ENCODE measurements around the gene NECAB2. TPM values are rescaled to one million over a fixed set of nuclear protein-coding genes. Genes with fewer than 3 reads are reported as not detected.

Gene NECAB2
- total RNA-seq, 4 donors from 2014 or later, result 1.1 TPM; not detected in 3

DNA sequence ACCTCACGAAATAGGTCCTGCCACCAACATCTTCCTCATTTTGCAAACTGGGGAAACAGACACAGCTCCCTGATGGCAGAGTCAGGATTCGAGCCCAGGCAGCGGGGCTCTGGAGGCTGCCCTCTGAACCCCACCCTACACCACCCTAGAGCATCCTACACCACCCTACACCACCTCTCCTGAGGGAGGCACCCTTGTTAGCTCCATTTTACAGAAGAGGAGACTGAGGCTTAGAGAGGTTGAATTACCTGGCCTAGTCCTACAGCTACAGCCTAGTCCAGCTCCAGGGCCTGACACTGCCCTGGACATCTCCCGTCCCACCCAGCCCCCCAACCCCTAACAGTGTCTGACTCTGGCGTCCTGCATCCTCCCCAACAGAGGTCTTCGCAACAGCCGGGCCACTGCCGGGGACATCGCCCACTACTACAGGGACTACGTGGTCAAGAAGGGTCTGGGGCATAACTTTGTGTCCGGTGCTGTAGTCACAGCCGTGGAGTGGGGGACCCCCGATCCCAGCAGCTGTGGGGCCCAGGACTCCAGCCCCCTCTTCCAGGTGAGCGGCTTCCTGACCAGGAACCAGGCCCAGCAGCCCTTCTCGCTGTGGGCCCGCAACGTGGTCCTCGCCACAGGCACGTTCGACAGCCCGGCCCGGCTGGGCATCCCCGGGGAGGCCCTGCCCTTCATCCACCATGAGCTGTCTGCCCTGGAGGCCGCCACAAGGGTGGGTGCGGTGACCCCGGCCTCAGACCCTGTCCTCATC lies 3.2 kb upstream of the NECAB2 start:
- Histone ChIP-seq H3K4me3 (no peak overlapping the region), H3K27ac (no peak overlapping the region), H3K4me1 (peaks cover 0 to 12% (median 0%) of the 10 kb centered on the region in 3 donors), H3K36me3 (peaks cover 0 to 72% of the 10 kb centered on the region in 2 donors), H3K9me3 (no peaks in the 10 kb centered on the region), H3K27me3 (peaks cover 20% of the 10 kb centered on the region)
- TF ChIP-seq EP300 (IDR thresholded peaks at IDR 0.05) (no peak), POLR2AphosphoS5 (IDR thresholded peaks at IDR 0.05) (no peak), POLR2A (IDR thresholded peaks at IDR 0.05) (no peak)
- TF ChIP-seq, protein P1, sequence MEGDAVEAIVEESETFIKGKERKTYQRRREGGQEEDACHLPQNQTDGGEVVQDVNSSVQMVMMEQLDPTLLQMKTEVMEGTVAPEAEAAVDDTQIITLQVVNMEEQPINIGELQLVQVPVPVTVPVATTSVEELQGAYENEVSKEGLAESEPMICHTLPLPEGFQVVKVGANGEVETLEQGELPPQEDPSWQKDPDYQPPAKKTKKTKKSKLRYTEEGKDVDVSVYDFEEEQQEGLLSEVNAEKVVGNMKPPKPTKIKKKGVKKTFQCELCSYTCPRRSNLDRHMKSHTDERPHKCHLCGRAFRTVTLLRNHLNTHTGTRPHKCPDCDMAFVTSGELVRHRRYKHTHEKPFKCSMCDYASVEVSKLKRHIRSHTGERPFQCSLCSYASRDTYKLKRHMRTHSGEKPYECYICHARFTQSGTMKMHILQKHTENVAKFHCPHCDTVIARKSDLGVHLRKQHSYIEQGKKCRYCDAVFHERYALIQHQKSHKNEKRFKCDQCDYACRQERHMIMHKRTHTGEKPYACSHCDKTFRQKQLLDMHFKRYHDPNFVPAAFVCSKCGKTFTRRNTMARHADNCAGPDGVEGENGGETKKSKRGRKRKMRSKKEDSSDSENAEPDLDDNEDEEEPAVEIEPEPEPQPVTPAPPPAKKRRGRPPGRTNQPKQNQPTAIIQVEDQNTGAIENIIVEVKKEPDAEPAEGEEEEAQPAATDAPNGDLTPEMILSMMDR (IDR thresholded peaks at IDR 0.05), result no peak
- no peak for ATAC-seq
- whole genome bisulfite sequencing, 2 donors (ENCODE audit: low coverage in 1 of 2), result 60 to 83% methylated on average over 1 to 2 of the region's 26 CpGs

DNA sequence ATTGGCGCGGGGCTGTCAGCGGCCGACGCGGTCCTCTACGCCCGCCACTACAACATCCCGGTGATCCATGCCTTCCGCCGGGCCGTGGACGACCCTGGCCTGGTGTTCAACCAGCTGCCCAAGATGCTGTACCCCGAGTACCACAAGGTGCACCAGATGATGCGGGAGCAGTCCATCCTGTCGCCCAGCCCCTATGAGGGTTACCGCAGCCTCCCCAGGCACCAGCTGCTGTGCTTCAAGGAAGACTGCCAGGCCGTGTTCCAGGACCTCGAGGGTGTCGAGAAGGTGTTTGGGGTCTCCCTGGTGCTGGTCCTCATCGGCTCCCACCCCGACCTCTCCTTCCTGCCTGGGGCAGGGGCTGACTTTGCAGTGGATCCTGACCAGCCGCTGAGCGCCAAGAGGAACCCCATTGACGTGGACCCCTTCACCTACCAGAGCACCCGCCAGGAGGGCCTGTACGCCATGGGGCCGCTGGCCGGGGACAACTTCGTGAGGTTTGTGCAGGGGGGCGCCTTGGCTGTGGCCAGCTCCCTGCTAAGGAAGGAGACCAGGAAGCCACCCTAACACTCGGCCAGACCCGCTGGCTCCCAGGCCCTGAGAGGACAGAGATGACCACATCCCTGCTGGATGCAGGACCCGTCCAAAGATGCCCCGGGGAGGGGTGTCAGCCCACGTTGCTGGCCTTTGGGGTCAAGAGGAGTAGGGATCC lies 2.4 kb upstream of the NECAB2 start:
- peaks cover 0 to 64% of the 10 kb centered on the region in 2 donors for H3K36me3 ChIP-seq
- H3K4me1 ChIP-seq, result peaks cover 0 to 12% (median 0%) of the 10 kb centered on the region in 3 donors
- no peak overlapping the region for H3K4me3 ChIP-seq
- no peak overlapping the region for H3K27ac ChIP-seq
- H3K27me3 ChIP-seq, result peaks cover 21% of the 10 kb centered on the region
- TF ChIP-seq EP300 (IDR thresholded peaks at IDR 0.05), result no peak
- TF ChIP-seq, protein P1 (IDR thresholded peaks at IDR 0.05), result no peak
- no peak for TF ChIP-seq POLR2AphosphoS5 (IDR thresholded peaks at IDR 0.05)
- TF ChIP-seq POLR2A (IDR thresholded peaks at IDR 0.05), result no peak
- ATAC-seq, result no peak
- WGBS, 2 donors (ENCODE audit: low coverage in 1 of 2), result no CpG with 5 or more reads among the region's 36 CpGs
- H3K9me3 ChIP-seq, result no peaks in the 10 kb centered on the region

DNA sequence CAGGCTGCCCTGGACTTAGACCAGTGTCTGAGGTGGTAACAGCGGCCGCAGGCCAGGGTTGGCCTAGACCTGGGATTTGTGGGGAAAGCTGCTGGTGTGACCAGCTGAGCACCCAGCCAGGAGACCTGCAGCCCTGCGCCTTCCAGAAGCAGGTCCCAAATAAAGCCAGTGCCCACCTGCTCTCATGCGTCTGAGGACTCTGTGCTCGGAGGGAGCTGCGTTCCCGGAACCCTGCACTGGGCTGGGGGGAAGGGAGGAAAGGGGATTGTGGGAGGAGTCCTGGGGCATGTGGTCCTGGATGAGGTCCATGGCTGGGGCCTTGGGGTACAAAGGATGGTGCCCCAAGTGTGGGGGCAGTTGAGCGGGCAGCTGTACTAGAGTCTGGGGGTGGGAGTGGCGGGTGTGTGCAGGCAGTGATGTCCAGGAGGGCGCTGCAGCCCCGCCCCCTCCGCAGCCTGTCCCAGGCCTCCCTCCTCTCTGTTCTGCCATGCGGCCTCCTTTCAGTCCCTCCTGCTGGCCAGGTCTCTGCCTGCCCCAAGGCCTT lies 1.8 kb upstream of the NECAB2 start:
- TF ChIP-seq POLR2AphosphoS5 (IDR thresholded peaks at IDR 0.05), result no peak
- TF ChIP-seq, protein P1 (IDR thresholded peaks at IDR 0.05), result no peak
- TF ChIP-seq EP300 (IDR thresholded peaks at IDR 0.05), result no peak
- TF ChIP-seq POLR2A (IDR thresholded peaks at IDR 0.05), result no peak
- Histone ChIP-seq H3K4me1 (peaks cover 0 to 12% (median 0%) of the 10 kb centered on the region in 3 donors), H3K4me3 (no peak overlapping the region), H3K27me3 (peaks cover 21% of the 10 kb centered on the region), H3K36me3 (peaks cover 0 to 58% of the 10 kb centered on the region in 2 donors), H3K27ac (no peak overlapping the region), H3K9me3 (no peaks in the 10 kb centered on the region)
- ATAC-seq, result no peak
- 90 to 100% methylated on average over 2 of the region's 13 CpGs for WGBS, 2 donors (ENCODE audit: low coverage in 1 of 2)

DNA sequence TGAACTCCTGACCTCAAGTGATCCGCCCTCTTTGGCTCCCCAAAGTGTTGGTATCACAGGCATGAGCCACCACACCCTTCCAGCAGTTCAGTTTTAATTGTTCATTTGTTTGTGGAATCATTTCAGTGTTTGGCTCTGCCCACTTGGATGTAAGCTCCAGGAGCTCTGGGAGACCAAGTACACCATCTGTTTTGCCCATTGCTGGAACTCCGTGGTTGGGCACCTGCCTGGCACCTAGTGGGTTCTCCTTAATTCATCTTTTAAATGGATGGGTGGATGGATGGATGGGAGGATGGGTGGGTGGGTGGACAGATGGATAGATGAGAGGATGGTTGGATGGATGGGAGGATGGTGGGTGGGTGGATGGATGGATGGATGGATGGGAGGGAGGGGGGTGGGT lies 953 bp upstream of the NECAB2 start:
- TF ChIP-seq EP300 (IDR thresholded peaks at IDR 0.05) (no peak), POLR2AphosphoS5 (IDR thresholded peaks at IDR 0.05) (no peak), POLR2A (IDR thresholded peaks at IDR 0.05) (no peak)
- TF ChIP-seq, protein P1 (IDR thresholded peaks at IDR 0.05), result no peak
- H3K36me3 ChIP-seq, result peaks cover 0 to 49% of the 10 kb centered on the region in 2 donors
- no peak overlapping the region for H3K27ac ChIP-seq
- ATAC-seq, result no peak
- no peaks in the 10 kb centered on the region for H3K9me3 ChIP-seq
- H3K4me1 ChIP-seq, result peaks cover 0 to 12% (median 0%) of the 10 kb centered on the region in 3 donors
- H3K4me3 ChIP-seq, result no peak overlapping the region
- peaks cover 21% of the 10 kb centered on the region for H3K27me3 ChIP-seq
- WGBS, 2 donors (ENCODE audit: low coverage in 1 of 2), result no CpG with 5 or more reads among the region's 2 CpGs

Data from gastroesophageal sphincter (tissue), 4 donors.